Panc1 (cell line): ENCODE data around the gene COL5A1. TPM values are rescaled to one million over a fixed set of nuclear protein-coding genes. Genes with fewer than 3 reads are reported as not detected.

Experiments
- ATAC-seq: fragments of 200-7000 bp; cut with Tn5 transposase; 2 replicates; pipeline ENCODE4 v1.9.1; 2020; ENCODE audit warnings: mild to moderate bottlenecking, moderate library complexity
- BruUV-seq: library from RNA; stranded (reverse); fragments of 400-500 nt; replicated peaks from 2 replicates; lab custom pipeline; 2021; lab: Mats Ljungman, UMichigan
- CTCF ChIA-PET: fragments of 300-600 bp; sonication (Branson Sonifier 250); formaldehyde crosslinking; loops from one replicate; lab custom pipeline; 2022; ENCODE audit warnings: antibody characterized with exemption; lab: Charles Lee
- POLR2A ChIA-PET: fragments of 300-600 bp; sonication (Branson Sonifier 250); formaldehyde crosslinking; loops from one replicate; lab custom pipeline; 2022; ENCODE audit warnings: antibody characterized with exemption; lab: Charles Lee
- DNase-seq: peaks from one replicate; pipeline ENCODE4 v3.0.0-alpha.2; 2010; ENCODE audit warnings: low read depth, low spot score
- H3K27ac ChIP-seq: 2 replicates; pipeline ENCODE4 v1.5.1; 2011; ENCODE audit warnings: mild to moderate bottlenecking, low read length, inconsistent platforms
- H3K27me3 ChIP-seq: fragments of 200-500 bp; sonication (Bioruptor generic); 2 replicates; pipeline ENCODE4 v1.6.0; 2014; ENCODE audit warnings: low read length, inconsistent platforms; ENCODE audit not compliant: control insufficient read depth, insufficient read depth
- H3K36me3 ChIP-seq: fragments of 200-500 bp; sonication (Bioruptor generic); 2 replicates; pipeline ENCODE4 v1.5.1; 2014; ENCODE audit warnings: inconsistent platforms, mild to moderate bottlenecking, low read length, moderate library complexity; ENCODE audit not compliant: control insufficient read depth, insufficient read depth
- H3K4me1 ChIP-seq: 2 replicates; pipeline ENCODE4 v1.5.1; 2011; ENCODE audit warnings: inconsistent platforms, mild to moderate bottlenecking, low read length, moderate library complexity; ENCODE audit not compliant: control insufficient read depth, insufficient read depth
- H3K4me3 ChIP-seq, 2 experiments: 2 replicates each; pipeline ENCODE4 v1.5.1; 2011 to 2012; ENCODE audit warnings: low read depth in 2 of 2, low read length in 2 of 2, mild to moderate bottlenecking in 2 of 2, inconsistent platforms in 1 of 2, moderate library complexity in 1 of 2
- H3K9me3 ChIP-seq: fragments of 200-500 bp; sonication (Bioruptor generic); 2 replicates; pipeline ENCODE4 v1.5.1; 2014; ENCODE audit warnings: low read depth, mild to moderate bottlenecking, inconsistent platforms, low read length, moderate library complexity; ENCODE audit not compliant: control insufficient read depth, insufficient read depth
- POLR2AphosphoS5 ChIP-seq: IDR thresholded peaks from 2 replicates; pipeline ENCODE4 v1.6.1; 2012; ENCODE audit warnings: mild to moderate bottlenecking, low read depth, low read length, moderate library complexity
- SIN3A ChIP-seq: IDR thresholded peaks from 2 replicates; pipeline ENCODE4 v1.6.1; 2012; ENCODE audit warnings: low read depth, mild to moderate bottlenecking, low read length, moderate library complexity, borderline replicate concordance; ENCODE audit not compliant: insufficient read depth
- TCF7L2 ChIP-seq: IDR thresholded peaks from 2 replicates; pipeline ENCODE4 v1.6.1; 2011; ENCODE audit warnings: mild to moderate bottlenecking, low read depth, low read length, inconsistent platforms
- in situ Hi-C: cut with HindIII; loops from 2 replicates; pipeline ENCODE4 v1.10.0; 2016; ENCODE audit warnings: low sequenced_read_pairs, low pct_unique_long_range_greater_than_20kb
- intact Hi-C: fragments of 100-400 bp; cut with micrococcal nuclease; formaldehyde crosslinking; loops from one replicate; pipeline ENCODE4 v1.10.0; 2022; ENCODE audit not compliant: unreplicated experiment
- total RNA-seq: library from RNA; stranded (reverse); gene quantifications from one replicate; pipeline ENCODE4 v1.2.1, GENCODE V29; 2021; ENCODE audit not compliant: unreplicated experiment
- TF ChIP-seq, protein P1 (sequence below), 2 experiments: IDR thresholded peaks; 2 replicates each; pipeline ENCODE4 v1.6.1; 2011 to 2012; ENCODE audit warnings: low read depth in 2 of 2, control low read depth in 1 of 2, low read length in 1 of 2, mild to moderate bottlenecking in 1 of 2, moderate library complexity in 1 of 2; ENCODE audit not compliant: insufficient read depth in 1 of 2
- TF ChIP-seq, protein P2 (sequence below): fragments of 450-650 bp; IDR thresholded peaks from 2 replicates; pipeline ENCODE4 v1.5.1; 2017; ENCODE audit warnings: mild to moderate bottlenecking

The COL5A1 gene
- total RNA-seq, 1 experiment from 2014 or later = 5.7 TPM

GRCh38 chr9:134730761-134731496 lies 89.3 kb downstream of the COL5A1 start:
- no peak overlapping the region for H3K4me3 ChIP-seq
- BruUV-seq = no TSS peak
- H3K36me3 ChIP-seq = no peaks in the 10 kb centered on the region
- no peak overlapping the region for H3K27ac ChIP-seq
- POLR2A ChIA-PET = no interaction called here
- CTCF ChIA-PET = no interaction called here
- DNase-seq (no peak), ATAC-seq (no peak)
- intact Hi-C loops (no loop called here), in situ Hi-C loops (no loop called here)
- H3K4me1 ChIP-seq = no peaks in the 10 kb centered on the region
- H3K27me3 ChIP-seq = no peaks in the 10 kb centered on the region
- TF ChIP-seq TCF7L2 = no peak
- TF ChIP-seq, protein P1, sequence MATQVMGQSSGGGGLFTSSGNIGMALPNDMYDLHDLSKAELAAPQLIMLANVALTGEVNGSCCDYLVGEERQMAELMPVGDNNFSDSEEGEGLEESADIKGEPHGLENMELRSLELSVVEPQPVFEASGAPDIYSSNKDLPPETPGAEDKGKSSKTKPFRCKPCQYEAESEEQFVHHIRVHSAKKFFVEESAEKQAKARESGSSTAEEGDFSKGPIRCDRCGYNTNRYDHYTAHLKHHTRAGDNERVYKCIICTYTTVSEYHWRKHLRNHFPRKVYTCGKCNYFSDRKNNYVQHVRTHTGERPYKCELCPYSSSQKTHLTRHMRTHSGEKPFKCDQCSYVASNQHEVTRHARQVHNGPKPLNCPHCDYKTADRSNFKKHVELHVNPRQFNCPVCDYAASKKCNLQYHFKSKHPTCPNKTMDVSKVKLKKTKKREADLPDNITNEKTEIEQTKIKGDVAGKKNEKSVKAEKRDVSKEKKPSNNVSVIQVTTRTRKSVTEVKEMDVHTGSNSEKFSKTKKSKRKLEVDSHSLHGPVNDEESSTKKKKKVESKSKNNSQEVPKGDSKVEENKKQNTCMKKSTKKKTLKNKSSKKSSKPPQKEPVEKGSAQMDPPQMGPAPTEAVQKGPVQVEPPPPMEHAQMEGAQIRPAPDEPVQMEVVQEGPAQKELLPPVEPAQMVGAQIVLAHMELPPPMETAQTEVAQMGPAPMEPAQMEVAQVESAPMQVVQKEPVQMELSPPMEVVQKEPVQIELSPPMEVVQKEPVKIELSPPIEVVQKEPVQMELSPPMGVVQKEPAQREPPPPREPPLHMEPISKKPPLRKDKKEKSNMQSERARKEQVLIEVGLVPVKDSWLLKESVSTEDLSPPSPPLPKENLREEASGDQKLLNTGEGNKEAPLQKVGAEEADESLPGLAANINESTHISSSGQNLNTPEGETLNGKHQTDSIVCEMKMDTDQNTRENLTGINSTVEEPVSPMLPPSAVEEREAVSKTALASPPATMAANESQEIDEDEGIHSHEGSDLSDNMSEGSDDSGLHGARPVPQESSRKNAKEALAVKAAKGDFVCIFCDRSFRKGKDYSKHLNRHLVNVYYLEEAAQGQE (IDR thresholded peaks at IDR 0.05; ENCODE audit: insufficient read depth in 1 of 2, low read depth in 2 of 2, low read length in 1 of 2) = no peak
- TF ChIP-seq SIN3A = no peak
- TF ChIP-seq POLR2AphosphoS5 = no peak
- TF ChIP-seq, protein P2, sequence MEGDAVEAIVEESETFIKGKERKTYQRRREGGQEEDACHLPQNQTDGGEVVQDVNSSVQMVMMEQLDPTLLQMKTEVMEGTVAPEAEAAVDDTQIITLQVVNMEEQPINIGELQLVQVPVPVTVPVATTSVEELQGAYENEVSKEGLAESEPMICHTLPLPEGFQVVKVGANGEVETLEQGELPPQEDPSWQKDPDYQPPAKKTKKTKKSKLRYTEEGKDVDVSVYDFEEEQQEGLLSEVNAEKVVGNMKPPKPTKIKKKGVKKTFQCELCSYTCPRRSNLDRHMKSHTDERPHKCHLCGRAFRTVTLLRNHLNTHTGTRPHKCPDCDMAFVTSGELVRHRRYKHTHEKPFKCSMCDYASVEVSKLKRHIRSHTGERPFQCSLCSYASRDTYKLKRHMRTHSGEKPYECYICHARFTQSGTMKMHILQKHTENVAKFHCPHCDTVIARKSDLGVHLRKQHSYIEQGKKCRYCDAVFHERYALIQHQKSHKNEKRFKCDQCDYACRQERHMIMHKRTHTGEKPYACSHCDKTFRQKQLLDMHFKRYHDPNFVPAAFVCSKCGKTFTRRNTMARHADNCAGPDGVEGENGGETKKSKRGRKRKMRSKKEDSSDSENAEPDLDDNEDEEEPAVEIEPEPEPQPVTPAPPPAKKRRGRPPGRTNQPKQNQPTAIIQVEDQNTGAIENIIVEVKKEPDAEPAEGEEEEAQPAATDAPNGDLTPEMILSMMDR = no peak
- no peaks in the 10 kb centered on the region for H3K9me3 ChIP-seq

DNA sequence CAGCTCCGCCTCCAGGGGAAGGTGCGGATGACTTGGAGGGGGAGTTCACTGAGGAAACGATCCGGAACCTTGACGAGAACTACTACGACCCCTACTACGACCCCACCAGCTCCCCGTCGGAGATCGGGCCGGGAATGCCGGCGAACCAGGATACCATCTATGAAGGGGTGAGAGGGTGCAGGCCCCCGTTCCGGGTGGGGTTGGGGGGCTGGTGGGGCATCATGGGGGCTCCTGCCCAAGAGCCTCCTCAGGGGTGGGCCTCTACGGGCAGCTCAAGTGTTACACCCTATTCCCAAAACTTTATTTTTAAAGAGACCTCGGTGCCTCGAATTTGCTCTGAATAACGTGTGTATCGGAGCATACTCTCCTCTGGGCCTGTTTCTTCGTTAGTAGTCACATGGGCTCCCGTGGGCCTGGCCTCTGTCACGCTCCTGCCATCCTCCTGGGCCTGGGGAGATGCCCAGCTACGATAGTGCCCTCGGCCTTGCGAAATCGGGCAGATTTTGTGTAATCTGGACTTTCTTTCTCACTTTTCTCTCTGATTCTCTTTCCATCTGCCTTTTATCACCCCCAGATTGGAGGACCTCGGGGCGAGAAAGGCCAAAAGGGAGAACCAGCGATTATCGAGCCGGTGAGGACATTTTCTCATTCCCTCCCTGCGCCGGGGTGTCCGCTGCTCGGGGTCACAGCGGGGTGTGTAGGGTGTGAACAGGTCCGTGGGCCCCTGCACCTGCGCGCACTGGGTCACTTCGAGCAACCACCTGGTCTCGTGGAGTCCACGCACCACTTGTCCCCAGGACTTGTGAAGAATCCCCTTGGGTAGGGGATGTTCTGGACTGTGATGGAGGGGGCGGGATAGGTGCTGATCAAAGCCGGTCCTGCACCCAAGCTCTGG lies 90.1 kb downstream of the COL5A1 start:
- no peaks in the 10 kb centered on the region for H3K4me1 ChIP-seq
- DNase-seq (no peak), ATAC-seq (no peak)
- no peak overlapping the region for H3K27ac ChIP-seq
- H3K9me3 ChIP-seq = no peaks in the 10 kb centered on the region
- H3K4me3 ChIP-seq = no peak overlapping the region
- POLR2A ChIA-PET = no interaction called here
- no peaks in the 10 kb centered on the region for H3K36me3 ChIP-seq
- no peaks in the 10 kb centered on the region for H3K27me3 ChIP-seq
- no peak for TF ChIP-seq TCF7L2
- no peak for TF ChIP-seq POLR2AphosphoS5
- no peak for TF ChIP-seq SIN3A
- TF ChIP-seq, protein P2 = no peak
- TF ChIP-seq, protein P1 (IDR thresholded peaks at IDR 0.05; ENCODE audit: insufficient read depth in 1 of 2, low read depth in 2 of 2, low read length in 1 of 2) = no peak
- intact Hi-C loops = no loop called here
- no TSS peak for BruUV-seq
- in situ Hi-C loops = no loop called here
- CTCF ChIA-PET = no interaction called here
